PC-3 (cell line): ENCODE measurements around the gene JADE3. TPM values are rescaled to one million over a fixed set of nuclear protein-coding genes. Genes with fewer than 3 reads are reported as not detected.

Source experiments
- ATAC-seq: fragments of 200-7000 bp; cut with Tn5 transposase; 2 replicates; pipeline ENCODE4 v1.9.1; 2020; ENCODE audit warnings: mild to moderate bottlenecking, moderate library complexity
- BruUV-seq: library from RNA; stranded (reverse); fragments of 400-500 nt; replicated peaks from 2 replicates; lab custom pipeline; 2021; lab: Mats Ljungman, UMichigan
- CTCF ChIA-PET: fragments of 300-600 bp; sonication (Branson Sonifier 250); formaldehyde crosslinking; loops from one replicate; lab custom pipeline; 2022; ENCODE audit warnings: antibody characterized with exemption; lab: Charles Lee
- POLR2A ChIA-PET: fragments of 300-600 bp; sonication (Branson Sonifier 250); formaldehyde crosslinking; loops from one replicate; lab custom pipeline; 2022; ENCODE audit warnings: antibody characterized with exemption; ENCODE audit not compliant: unreplicated experiment; lab: Charles Lee
- DNase-seq: peaks from one replicate; pipeline ENCODE4 v3.0.0-alpha.2; 2015
- H2AFZ ChIP-seq: fragments of 300-600 bp; sonication (generic); 2 replicates; pipeline ENCODE4 v1.6.0; 2016; ENCODE audit warnings: antibody characterized with exemption, low read length
- H3F3A ChIP-seq: fragments of 300-600 bp; sonication (generic); one replicate; pipeline ENCODE4 v1.6.0; 2017; ENCODE audit warnings: antibody characterized with exemption, low read length, control low read depth, mild to moderate bottlenecking; ENCODE audit not compliant: unreplicated experiment
- H3K27ac ChIP-seq: fragments of 300-600 bp; sonication (generic); 2 replicates; pipeline ENCODE4 v1.5.1; 2016; ENCODE audit warnings: mild to moderate bottlenecking, low read length
- H3K27me3 ChIP-seq: fragments of 300-600 bp; sonication (generic); 2 replicates; pipeline ENCODE4 v1.6.1; 2016; ENCODE audit warnings: low read length, mixed read lengths
- H3K36me3 ChIP-seq: fragments of 300-600 bp; sonication (generic); 2 replicates; pipeline ENCODE4 v1.6.1; 2016; ENCODE audit warnings: low read depth, mixed run types, low read length, mixed read lengths
- H3K4me1 ChIP-seq: fragments of 300-600 bp; sonication (generic); 2 replicates; pipeline ENCODE4 v1.5.1; 2016; ENCODE audit warnings: low read length; ENCODE audit not compliant: insufficient read depth
- H3K4me2 ChIP-seq: fragments of 300-600 bp; sonication (generic); 2 replicates; pipeline ENCODE4 v1.6.0; 2016; ENCODE audit warnings: low read length
- H3K4me3 ChIP-seq: fragments of 300-600 bp; sonication (generic); 2 replicates; pipeline ENCODE4 v1.5.1; 2016; ENCODE audit warnings: mild to moderate bottlenecking, low read length, mixed read lengths
- H3K79me2 ChIP-seq: fragments of 300-600 bp; sonication (generic); 2 replicates; pipeline ENCODE4 v1.6.1; 2017; ENCODE audit warnings: low read length, mixed read lengths
- H3K9ac ChIP-seq: fragments of 300-600 bp; sonication (generic); 2 replicates; pipeline ENCODE4 v1.6.0; 2016; ENCODE audit warnings: mild to moderate bottlenecking, low read length
- H3K9me2 ChIP-seq: fragments of 300-600 bp; sonication (generic); replicated peaks from 2 replicates; pipeline ENCODE4 v1.6.1; 2016; ENCODE audit warnings: mixed run types, low read length, mixed read lengths
- H3K9me3 ChIP-seq: fragments of 300-600 bp; sonication (generic); 2 replicates; pipeline ENCODE4 v1.6.1; 2016; ENCODE audit warnings: low read length, mixed read lengths
- H4K20me1 ChIP-seq: fragments of 300-600 bp; sonication (generic); 2 replicates; pipeline ENCODE4 v1.6.1; 2016; ENCODE audit warnings: low read length, mixed read lengths
- EZH2 ChIP-seq: fragments of 300-600 bp; sonication (generic); IDR thresholded peaks from one replicate; pipeline ENCODE4 v1.6.1; 2017; ENCODE audit warnings: antibody characterized with exemption, mild to moderate bottlenecking, low read length; ENCODE audit not compliant: unreplicated experiment
- EZH2phosphoT487 ChIP-seq: fragments of 300-600 bp; sonication (generic); IDR thresholded peaks from 2 replicates; pipeline ENCODE4 v1.6.1; 2018; ENCODE audit warnings: mild to moderate bottlenecking, antibody characterized with exemption, low read length, borderline replicate concordance
- intact Hi-C: fragments of 100-400 bp; cut with micrococcal nuclease; formaldehyde crosslinking; loops from 2 replicates; pipeline ENCODE4 v1.9.0; 2023
- total RNA-seq: library from RNA; depleted of rRNA; stranded (reverse); fragments of >200 nt; gene quantifications from 2 replicates; pipeline ENCODE4 v1.2.3, GENCODE V29; 2014; rRNA removed
- TF ChIP-seq, protein P1 (sequence below): fragments of 300-600 bp; sonication (generic); conservative IDR thresholded peaks from 2 replicates; pipeline ENCODE4 v1.5.1; 2017; ENCODE audit warnings: antibody characterized with exemption, low read depth, mild to moderate bottlenecking, low read length

Gene JADE3
- total RNA-seq, 1 experiment from 2014 or later, result 7.1 TPM

GRCh38 chrX:47098338-47099094, 186.3 kb downstream of the JADE3 start:
- POLR2A ChIA-PET, result no interaction called here
- no peak overlapping the region for H3K27ac ChIP-seq
- no peak for ATAC-seq

GRCh38 chrX:47101206-47101605, 189.0 kb downstream of the JADE3 start:
- H3K9me2 ChIP-seq, result no peaks in the 10 kb centered on the region
- H4K20me1 ChIP-seq, result no peaks in the 10 kb centered on the region
- no peak overlapping the region for H3K27ac ChIP-seq
- no TSS peak for BruUV-seq
- no peaks in the 10 kb centered on the region for H3K36me3 ChIP-seq
- ChIA-PET POLR2A (no interaction called here), CTCF (no interaction called here)
- no peak overlapping the region for H2AFZ ChIP-seq
- no peaks in the 10 kb centered on the region for H3K9me3 ChIP-seq
- H3K9ac ChIP-seq, result no peak overlapping the region
- H3K27me3 ChIP-seq, result no peaks in the 10 kb centered on the region
- H3F3A ChIP-seq, result no peaks in the 10 kb centered on the region
- no peak for TF ChIP-seq EZH2phosphoT487
- ATAC-seq, result no peak
- H3K79me2 ChIP-seq, result no peaks in the 10 kb centered on the region
- no peaks in the 10 kb centered on the region for H3K4me1 ChIP-seq
- intact Hi-C loops, result no loop called here
- no peak for DNase-seq
- no peak overlapping the region for H3K4me3 ChIP-seq
- no peak overlapping the region for H3K4me2 ChIP-seq

More at GRCh38 chrX:47098338-47099094, 186.3 kb downstream of the JADE3 start:
- TF ChIP-seq, protein P1, sequence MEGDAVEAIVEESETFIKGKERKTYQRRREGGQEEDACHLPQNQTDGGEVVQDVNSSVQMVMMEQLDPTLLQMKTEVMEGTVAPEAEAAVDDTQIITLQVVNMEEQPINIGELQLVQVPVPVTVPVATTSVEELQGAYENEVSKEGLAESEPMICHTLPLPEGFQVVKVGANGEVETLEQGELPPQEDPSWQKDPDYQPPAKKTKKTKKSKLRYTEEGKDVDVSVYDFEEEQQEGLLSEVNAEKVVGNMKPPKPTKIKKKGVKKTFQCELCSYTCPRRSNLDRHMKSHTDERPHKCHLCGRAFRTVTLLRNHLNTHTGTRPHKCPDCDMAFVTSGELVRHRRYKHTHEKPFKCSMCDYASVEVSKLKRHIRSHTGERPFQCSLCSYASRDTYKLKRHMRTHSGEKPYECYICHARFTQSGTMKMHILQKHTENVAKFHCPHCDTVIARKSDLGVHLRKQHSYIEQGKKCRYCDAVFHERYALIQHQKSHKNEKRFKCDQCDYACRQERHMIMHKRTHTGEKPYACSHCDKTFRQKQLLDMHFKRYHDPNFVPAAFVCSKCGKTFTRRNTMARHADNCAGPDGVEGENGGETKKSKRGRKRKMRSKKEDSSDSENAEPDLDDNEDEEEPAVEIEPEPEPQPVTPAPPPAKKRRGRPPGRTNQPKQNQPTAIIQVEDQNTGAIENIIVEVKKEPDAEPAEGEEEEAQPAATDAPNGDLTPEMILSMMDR, result no peak
- no peak for TF ChIP-seq EZH2
- DNase-seq, result no peak
- Histone ChIP-seq H3K9ac (no peak overlapping the region), H3F3A (no peaks in the 10 kb centered on the region), H3K27me3 (no peaks in the 10 kb centered on the region), H2AFZ (no peak overlapping the region), H3K4me3 (no peak overlapping the region), H3K9me3 (no peaks in the 10 kb centered on the region), H3K9me2 (no peaks in the 10 kb centered on the region), H3K79me2 (no peaks in the 10 kb centered on the region), H3K4me2 (no peak overlapping the region), H3K4me1 (no peaks in the 10 kb centered on the region), H3K36me3 (no peaks in the 10 kb centered on the region), H4K20me1 (no peaks in the 10 kb centered on the region)
- intact Hi-C loops, result no loop called here
- CTCF ChIA-PET, result no interaction called here
- BruUV-seq, result no TSS peak

Other genes starting within 250 kb of the JADE3 start
- gene SLC9A7, start 153.3 kb upstream of the JADE3 start, total RNA-seq, result 73.7 and 74.3 TPM in 2 replicates
- gene RP2, start 75.4 kb upstream of the JADE3 start, total RNA-seq, result 11.0 and 12.4 TPM in 2 replicates
- not detected in 2 replicates for gene RGN, start 166.0 kb downstream of the JADE3 start, total RNA-seq
- gene NDUFB11, start 232.3 kb downstream of the JADE3 start, total RNA-seq, result 164 and 258 TPM in 2 replicates
- gene RBM10, start 232.8 kb downstream of the JADE3 start, total RNA-seq, result 71.5 and 87.0 TPM in 2 replicates